Measurements from ENCODE around the gene CAST.
A peak's percentile ranks its signal among the peaks of the same experiment; 100 is the strongest.
"Not testable (repeated sequence)": the region's sequence is repeated elsewhere in the genome, so short reads cannot be mapped to it uniquely, and the experiment has no call there.

Gene CAST

DNA sequence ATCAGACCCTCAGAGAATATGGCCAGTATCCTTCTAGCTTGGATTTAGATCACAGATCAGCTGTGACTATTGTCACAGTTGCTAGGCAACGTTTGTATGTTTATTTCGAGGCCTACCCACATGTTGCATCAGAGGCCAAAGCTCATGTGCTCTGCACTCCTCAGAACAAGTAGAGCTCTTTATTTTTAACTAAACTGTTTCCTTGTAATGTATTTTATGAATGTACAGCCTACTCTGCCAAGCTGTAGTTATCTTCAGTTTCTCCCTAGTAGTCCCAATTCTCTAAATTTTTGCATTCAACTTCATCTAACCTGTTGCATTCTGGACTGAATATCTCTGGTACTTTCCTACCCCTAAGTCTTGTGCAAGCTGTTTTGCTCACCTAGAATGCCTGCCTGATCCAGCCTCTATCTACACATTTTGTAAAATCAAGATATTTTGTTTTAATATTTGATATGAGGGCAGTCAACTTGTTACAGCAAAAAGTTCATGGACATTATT lies 52.8 kb downstream of the CAST start:
- peak; percentile 29 for DNase-seq (ENCODE audit: low read depth)

- no peak for DNase-seq (ENCODE audit: low read depth)
These were observed 53.8 kb downstream of the CAST start for GRCh38 chr5:96716007-96716406.

DNA sequence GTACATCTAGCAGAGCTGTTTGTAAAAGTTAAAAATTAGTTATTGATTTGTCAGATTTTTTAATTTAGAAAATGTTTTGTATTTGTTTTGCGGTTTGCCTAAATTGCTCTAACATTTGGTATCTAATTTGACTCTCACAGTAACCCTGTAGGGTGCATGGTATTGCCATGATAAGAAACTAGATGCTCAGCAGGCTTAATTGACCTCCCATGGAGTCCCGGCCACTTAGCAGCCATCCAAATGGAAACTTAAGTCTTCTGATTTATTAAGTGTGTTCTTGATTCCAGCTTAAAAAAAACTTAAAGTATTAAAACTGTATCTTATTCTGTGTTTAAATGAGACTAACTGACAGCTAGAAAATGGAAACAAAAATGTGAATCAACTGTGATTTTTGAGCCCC lies 54.5 kb downstream of the CAST start:
- DNase-seq (ENCODE audit: low read depth), result no peak

- no peak for DNase-seq (ENCODE audit: low read depth)
These were observed 55.7 kb downstream of the CAST start for GRCh38 chr5:96717874-96718273.

DNA sequence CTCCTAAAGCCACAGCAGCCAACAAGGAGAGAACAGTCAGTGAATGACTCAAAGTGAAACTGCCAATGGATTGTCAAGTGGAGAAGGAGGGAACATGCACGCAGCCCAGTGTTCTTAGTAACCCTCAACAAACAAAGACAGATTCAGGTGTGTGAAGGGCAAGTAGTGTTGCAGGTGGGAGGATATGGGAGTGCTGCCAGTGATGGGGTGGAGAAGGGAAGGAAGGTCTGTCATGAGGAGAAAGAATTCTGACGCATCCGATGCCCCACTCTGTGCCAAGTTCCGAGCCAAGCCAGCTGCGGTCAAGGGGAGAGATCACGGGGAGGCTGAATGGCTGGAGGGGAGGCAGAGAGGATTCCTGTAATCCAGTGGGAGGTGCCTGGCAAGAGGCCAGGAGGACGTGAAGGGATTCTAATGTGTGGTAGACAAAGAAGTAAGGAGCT lies 56.5 kb downstream of the CAST start:
- DNase-seq (ENCODE audit: low read depth), result no peak

- DNase-seq (ENCODE audit: low read depth), result no peak
These were observed 58.2 kb downstream of the CAST start for GRCh38 chr5:96720408-96720807.

DNA sequence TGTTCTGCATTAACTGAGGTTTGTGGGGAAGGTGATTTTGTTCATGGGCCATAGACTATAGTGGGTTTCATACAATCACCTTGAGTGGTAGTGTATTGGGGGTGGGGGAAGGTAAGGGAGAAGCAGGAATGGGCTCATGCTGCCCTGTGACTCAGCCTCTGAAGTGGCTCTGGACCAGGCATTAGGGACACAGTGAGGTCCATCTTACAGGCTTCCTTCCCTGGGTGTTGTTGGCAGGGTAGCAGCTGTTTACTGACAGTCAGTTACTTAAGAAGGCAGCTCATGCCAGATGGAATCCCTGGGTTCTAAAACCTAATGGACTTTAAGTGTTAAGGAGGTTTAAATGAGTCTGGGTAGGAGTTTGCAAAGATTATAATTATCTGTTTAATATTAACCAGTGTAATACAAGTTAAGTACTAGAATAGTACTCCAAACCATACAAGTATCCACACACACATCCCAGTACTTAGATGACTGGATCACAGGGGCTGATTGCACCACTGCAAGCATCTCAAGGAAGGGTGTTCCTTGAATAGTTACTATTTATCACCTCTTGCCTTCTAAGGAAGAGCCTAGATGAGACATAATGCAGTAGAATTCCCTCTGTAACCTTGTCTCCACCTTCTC lies 59.3 kb downstream of the CAST start:
- DNase-seq (ENCODE audit: low read depth), result no peak

DNA sequence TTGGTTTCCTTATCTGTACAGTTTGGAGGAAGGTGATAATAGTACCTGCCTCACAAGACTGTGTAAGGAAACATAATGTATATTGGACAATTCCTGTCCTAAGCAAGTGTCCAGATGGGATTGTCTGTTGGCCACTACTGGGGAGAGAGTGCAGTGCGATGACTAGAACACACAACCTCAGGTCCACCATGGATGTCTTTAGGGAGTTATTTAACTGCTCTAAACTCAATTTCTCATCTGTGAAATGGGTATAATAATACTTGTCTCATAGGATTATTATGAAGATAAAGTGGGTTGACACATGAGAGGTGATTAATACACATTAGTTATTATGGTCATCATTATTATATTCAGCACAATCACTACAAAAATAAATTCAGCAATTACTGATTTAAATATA lies 63.1 kb downstream of the CAST start:
- DNase-seq (ENCODE audit: low read depth), result no peak

DNA sequence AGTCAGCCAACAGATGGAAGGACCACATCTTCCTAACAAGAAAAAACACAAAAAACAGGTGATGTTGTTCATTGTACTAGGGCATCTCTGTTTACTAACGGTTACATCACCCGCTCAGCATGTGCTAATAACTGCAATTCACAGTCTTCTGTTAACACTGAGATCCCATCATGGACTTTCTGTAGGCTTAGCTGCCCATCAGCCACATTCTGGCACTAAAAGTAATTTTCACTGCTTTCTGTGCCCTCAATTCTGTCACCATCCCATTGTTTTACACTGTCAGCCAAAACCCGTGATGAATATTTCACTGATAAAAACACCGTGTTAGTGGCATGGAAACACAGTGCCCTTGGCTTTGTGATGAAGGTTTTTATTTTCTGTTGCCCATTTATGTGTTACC lies 64.6 kb downstream of the CAST start:
- no peak for DNase-seq (ENCODE audit: low read depth)

- DNase-seq (ENCODE audit: low read depth), result no peak
These were observed 67.0 kb downstream of the CAST start for GRCh38 chr5:96729156-96729555.

DNA sequence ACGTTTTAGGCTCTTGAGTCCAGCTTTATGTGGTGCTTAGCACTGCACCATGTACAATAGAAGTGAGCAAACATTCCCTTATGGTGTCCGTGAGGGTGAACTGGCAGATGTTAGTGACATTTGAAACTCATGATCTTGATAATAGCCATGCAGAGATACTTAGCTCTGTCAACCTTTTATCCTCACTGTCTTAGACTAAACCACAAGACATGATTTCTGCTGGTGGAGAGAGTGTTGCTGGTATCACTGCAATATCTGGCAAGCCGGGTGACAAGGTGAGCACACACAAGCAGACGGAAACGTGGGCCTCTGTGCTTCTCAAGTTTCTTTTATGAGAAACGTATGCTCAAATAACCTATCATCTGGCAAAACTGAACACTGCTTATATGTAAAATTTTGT lies 68.4 kb downstream of the CAST start:
- DNase-seq (ENCODE audit: low read depth), result no peak

DNA sequence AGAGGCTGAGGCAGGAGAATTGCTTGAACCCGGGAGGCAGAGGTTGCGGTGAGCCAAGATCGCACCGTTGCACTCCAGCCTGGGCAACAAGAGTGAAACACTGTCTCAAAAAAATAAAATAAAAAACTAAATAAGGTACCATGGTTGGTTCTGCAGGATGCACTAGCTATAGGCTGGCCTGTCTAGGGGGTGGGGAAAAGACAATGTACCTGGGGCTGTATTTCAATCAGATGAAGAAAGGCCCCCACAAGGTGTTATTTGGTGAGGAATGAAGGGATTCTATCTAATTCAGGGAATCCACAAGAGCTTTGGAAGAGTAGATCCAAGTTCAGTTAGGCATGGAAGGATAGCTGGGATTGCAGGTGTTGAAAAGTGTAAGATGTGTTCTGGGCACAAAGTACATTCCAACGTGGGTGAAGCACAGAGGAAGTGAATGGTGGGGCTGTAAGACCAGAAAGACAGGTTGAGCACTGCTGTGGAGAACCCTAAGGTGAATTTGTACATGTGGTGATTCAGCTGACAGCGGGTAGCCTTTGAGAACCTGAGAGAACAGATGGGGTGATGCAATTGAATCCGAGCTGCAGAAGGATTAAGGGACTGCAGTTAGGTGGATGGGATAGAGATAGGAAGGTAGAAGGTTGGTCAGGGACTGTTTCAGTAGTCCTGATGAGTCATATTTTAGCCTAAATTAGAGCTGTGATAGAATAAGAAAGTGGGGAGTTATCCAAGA lies 71.8 kb downstream of the CAST start:
- DNase-seq (ENCODE audit: low read depth), result no peak

DNA sequence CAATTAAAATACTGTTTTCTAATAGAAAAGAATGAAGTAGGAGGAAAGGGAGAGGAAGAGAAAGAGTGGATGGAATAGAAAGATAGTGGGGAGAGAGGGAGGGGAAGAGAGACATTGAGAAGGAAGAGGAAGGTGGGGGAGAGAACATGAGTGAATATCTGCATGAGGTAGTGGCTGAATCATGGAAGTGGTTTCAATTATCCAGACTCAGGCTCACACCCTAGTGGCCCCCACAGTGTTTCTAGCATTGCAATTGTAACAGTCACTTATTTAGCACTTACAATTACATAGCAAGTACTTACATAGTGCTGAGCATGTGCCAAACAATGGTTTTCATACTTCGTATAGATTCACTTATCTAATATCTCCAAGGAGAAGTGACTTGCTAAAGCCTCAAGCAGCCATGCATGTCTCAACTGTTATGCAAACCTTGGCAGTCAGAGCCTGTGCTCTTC lies 72.7 kb downstream of the CAST start:
- DNase-seq (ENCODE audit: low read depth), result no peak

GRCh38 chr5:96736937-96737336 lies 74.8 kb downstream of the CAST start:
- DNase-seq (ENCODE audit: low read depth), result no peak

- no peak for DNase-seq (ENCODE audit: low read depth)
These were observed 78.9 kb downstream of the CAST start for GRCh38 chr5:96741106-96741505.

GRCh38 chr5:96741891-96742309 lies 79.7 kb downstream of the CAST start:
- DNase-seq (ENCODE audit: low read depth), result no peak

DNA sequence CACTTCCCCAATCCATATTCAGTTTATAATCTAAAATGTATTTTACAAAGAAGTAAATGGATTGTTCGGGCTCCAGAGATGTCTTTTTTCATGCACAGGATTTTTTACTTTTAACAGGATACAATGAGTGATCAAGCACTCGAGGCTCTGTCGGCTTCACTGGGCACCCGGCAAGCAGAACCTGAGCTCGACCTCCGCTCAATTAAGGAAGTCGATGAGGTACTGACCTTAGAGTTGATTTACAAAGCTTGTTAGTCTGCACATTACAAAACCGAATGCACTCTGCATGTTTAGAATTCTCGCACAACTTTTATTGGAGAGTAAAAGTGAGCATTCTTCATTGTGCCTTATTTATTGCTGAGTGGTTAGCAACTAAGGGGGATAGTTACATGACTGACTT lies 80.4 kb downstream of the CAST start:
- no peak for DNase-seq (ENCODE audit: low read depth)

- no peak for DNase-seq (ENCODE audit: low read depth)
These were observed 81.0 kb downstream of the CAST start for GRCh38 chr5:96743065-96743768.

- no peak for DNase-seq (ENCODE audit: low read depth)
These were observed 81.6 kb downstream of the CAST start for GRCh38 chr5:96743805-96744204.

DNA sequence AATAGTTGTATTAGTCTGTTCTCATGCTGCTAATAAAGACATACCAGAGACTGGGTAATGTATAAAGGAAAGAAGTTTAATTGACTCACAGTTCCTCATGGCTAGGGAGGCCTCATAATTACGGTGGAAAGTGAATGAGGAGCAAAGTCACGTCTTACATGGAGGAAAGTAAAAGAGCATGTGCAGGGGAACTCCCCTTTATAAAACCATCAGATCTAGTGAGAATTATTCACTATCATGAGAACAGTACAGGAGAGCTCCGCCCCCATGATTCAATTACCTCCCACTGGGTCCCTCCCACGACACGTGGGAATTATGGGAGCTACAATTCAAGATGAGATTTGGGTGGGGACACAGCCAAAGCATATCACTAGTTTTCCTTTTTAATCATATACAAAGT lies 82.0 kb downstream of the CAST start:
- not testable (repeated sequence) for DNase-seq (ENCODE audit: low read depth)

- no peak for DNase-seq (ENCODE audit: low read depth)
These were observed 82.8 kb downstream of the CAST start for GRCh38 chr5:96745025-96745424.

DNA sequence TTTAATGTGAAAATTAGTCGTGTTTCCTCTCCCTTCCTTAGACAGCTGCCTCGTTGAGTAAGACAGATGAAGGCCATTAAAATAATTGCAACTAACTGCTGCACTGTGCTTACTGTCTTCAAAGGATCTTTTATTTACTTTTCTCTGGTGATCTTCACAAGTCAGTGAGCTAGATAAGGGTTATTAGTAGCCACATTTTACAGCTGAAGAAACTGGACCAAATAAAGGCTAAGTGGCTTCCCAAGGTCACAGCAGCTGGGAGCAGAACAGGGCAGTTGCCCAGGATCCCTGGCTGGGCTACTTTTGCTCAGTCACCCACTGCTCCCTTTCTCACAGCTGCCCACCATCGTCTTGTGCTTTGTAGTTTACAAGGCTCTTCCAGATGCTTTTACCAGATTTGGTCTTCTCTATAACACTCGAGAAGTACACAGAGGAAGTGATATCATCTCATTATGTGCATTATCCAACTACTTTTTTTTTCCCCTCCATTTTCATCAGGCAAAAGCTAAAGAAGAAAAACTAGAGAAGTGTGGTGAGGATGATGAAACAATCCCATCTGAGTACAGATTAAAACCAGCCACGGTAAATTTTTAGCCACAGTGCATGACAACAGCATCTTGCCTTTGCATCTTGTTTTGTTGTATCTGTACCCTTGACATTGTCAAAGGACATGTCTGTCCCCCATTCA lies 83.8 kb downstream of the CAST start:
- no peak for DNase-seq (ENCODE audit: low read depth)

All from activated T-cell treated with anti-CD3 and anti-CD28 coated beads for 24 hours (primary cell).